Esophagus muscularis mucosa (tissue), 3 donors: ENCODE data around the gene CUBN.

Experiments used
- EP300 ChIP-seq: sonication (generic); formaldehyde crosslinking; IDR thresholded peaks from one replicate; pipeline ENCODE4 v1.6.1; 2017; ENCODE audit warnings: antibody characterized with exemption
- TF ChIP-seq, protein P1 (sequence below), 3 experiments: fragments of 200-600 bp in 2 of 3; fragments of 450-650 bp in 1 of 3; sonication (generic) in 2 of 3; IDR thresholded peaks; one replicate each; pipeline ENCODE4 v1.5.1; 2017 to 2019; ENCODE audit warnings: antibody characterized with exemption in 3 of 3, mild to moderate bottlenecking in 2 of 3, moderate library complexity in 1 of 3

DNA sequence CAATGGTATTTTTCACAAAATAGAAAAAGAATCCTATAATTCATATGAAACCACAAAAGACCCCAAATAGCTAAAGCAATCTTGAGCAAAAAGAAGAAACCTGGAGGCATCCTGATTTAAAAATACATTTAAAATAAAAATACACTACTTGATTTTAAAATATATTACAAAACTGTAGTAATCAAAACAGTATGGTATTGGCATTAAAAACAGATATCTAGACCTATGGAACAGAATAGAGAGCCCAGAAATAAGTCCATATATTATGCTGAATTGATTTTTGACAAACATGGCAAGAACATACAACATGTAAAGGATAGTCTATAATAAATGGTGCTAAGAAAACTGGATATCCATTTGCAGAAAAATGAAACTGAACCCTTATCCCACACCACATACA, 34.8 kb downstream of the CUBN start:
- TF ChIP-seq, protein P1, sequence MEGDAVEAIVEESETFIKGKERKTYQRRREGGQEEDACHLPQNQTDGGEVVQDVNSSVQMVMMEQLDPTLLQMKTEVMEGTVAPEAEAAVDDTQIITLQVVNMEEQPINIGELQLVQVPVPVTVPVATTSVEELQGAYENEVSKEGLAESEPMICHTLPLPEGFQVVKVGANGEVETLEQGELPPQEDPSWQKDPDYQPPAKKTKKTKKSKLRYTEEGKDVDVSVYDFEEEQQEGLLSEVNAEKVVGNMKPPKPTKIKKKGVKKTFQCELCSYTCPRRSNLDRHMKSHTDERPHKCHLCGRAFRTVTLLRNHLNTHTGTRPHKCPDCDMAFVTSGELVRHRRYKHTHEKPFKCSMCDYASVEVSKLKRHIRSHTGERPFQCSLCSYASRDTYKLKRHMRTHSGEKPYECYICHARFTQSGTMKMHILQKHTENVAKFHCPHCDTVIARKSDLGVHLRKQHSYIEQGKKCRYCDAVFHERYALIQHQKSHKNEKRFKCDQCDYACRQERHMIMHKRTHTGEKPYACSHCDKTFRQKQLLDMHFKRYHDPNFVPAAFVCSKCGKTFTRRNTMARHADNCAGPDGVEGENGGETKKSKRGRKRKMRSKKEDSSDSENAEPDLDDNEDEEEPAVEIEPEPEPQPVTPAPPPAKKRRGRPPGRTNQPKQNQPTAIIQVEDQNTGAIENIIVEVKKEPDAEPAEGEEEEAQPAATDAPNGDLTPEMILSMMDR (IDR thresholded peaks at IDR 0.05) = no peak
- no peak for TF ChIP-seq EP300
